ENCODE measurements around the gene LYRM4.

LYRM4 gene

DNA sequence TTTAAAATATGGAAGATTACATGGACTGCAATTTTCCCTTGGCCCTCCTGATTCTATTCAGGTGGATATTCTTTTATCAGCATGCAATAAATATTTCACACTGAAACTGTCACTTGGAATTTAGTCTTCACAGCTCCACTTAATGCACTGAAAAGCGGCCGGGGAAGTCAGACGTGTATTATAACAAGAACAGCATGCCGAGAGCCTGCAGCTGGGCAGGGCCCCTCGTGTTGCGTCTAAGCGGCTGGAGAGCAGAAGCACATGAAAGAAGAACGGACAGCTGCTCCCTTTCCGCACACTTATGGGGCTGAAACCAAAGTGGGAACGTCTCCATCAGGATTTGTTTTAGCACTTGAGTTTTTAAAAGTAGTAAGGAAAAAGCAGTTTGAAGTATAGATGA is 57.2 kb downstream of the LYRM4 start:
- no peak for DNase-seq

DNA sequence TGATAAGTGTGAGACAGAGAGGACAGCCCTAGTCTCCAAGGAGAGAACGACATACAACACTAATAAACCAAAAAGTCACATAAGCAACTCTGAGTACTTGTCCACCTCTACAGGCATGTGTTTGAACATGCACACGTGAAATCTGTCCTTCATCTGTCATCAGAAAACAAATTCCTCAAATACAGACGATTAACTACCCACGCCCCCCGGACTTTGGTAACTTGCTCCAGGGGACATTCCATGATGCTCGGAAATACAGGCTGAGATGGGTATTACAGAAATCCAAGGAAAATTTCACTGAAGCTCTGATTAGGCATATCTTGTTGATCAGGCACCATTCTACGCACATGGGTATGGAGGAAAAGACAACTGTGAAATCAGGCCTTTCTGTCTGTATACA is 57.8 kb downstream of the LYRM4 start:
- no peak for DNase-seq

DNA sequence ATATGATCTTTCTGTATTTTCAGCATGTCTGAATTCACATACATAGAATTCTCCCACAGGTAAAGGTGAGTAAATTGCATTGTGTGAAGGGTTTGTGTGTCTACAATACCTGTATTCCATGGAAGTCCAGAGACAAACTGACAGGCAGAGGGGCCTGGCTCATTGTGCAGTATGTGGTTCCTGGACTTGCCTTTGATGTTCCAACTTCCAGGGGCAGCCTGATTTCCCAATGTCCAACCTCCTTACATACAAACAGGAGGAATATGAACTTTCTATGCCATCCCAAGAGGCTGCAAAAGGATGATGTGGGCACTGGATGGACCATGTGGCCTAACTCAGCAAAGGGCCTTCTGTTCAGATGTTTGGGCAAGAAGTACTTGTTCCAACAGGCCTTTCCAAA is 58.5 kb downstream of the LYRM4 start:
- DNase-seq, result no peak

DNA sequence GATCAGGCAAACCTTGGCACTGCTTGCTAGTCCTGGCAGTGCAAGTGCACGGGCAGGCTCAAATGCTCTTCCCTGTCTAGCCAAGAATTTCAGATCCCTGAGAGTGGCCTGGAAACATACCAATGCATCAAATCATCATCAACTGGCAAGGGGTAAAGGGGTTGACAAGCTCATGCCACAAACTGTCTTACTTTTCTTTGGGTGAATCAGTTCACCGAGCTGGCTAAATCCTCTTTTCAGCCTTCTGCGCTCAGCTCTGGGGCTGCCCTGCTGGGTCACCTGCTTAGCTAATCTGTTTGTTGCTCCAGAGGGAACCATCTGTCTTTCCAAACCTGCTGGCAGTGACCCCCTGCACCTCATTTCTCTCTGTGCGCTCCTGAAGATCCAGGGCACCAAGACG is 59.5 kb downstream of the LYRM4 start:
- DNase-seq, result no peak

DNA sequence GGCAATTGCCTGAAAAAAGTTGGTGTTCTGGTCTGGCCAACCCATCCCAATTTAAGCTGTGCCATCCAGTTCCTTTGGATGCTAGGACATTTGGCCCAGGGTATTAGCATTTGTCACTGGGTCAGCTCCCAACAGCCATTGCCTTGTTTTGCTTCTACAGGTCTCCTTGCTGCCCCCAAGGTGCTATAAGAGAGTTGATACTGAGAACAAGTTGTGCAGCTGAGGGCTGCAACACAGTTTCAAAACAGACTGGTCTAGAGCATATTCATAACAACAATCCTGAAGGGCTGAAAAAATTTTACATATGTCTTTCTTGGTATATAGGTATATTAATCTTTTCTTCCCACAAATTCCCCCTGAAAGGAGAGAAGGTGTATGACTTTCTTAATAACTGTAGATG is 61.0 kb downstream of the LYRM4 start:
- no peak for DNase-seq

DNA sequence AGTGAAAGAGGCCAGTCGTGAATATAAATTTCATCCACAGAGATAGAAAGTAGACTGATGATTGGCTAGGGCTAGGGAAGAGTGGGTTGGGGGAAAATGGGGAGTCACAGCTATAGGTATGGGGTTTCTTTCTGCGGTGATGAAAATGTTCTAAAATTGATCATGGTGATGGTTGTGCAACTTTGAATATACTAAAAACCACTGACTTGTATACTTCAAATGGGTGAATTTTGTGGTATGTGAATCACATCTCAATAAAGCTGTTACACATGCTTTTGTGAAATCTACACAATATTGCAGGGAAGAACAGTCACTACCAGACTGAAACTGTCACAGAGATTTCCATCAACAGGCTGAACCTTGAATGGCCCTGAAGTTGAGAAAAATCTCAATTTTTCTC is 61.5 kb downstream of the LYRM4 start:
- DNase-seq, result no peak

DNA sequence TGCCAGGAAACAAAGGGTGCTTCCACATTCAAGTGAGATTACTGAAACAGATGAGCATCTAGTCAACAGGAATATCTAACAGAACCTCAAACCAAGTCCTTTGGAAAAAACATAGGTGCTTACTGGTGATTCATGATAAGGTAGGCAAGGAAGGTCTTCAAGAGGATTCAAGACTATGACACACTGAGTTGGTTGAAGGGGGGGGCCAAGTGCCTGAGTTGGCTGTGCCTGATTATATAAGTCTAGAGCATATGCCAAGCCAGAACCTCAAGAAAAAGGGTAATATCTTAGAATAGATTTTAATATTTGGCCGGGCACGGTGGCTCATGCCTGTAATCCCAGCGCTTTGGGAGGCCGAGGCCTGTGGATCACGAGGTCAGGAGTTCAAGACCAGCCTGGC is 63.7 kb downstream of the LYRM4 start:
- DNase-seq, result no peak

DNA sequence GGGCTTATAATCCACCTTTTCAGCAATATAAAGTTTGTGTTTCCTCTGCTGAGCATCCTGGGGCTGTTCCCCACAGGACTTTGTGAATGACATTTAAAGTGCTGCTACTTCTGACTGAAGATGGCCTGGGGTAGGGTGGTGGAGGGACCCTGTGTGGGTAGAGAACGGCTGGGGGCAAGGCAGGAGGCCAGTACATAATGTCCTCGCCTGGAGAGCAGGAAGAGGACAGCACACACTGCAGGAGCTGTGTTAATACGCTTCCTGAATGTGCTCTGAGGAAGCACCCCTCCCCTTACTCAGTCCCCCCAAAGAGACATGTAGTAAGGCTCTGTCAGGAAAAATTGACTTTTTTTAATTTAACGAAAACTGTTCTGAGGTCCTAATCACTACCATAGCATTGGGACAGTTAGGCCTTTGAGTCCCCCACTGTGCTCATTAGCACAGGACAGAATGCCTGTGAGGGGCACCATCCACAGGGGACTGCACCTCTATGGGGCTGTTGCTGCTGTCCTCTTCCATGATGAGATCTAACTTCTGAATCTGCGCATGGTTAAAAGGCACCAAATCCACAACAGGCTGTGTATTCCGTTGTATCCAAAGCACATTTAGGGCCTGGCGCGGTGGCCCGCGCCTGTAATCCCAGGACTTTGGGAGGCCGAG is 68.5 kb downstream of the LYRM4 start:
- DNase-seq, result no peak

DNA sequence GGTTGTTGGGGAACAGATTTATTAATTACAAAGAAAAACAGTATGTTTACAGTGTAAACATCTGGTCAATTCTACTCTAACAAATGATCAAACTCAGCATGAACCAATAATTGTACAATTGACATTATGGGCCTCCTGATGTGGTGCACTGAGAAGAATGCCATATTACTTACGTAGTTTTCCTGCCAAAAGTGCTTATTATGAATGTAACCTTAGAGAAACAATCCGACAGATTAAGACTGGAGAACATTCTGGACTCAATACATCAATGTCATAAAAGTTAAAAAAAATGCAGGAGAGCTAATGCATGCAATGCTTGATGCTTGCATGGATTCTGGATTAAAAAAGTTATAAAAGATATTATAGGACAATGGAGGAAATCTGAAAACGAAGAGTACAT is 69.0 kb downstream of the LYRM4 start:
- DNase-seq, result no peak

DNA sequence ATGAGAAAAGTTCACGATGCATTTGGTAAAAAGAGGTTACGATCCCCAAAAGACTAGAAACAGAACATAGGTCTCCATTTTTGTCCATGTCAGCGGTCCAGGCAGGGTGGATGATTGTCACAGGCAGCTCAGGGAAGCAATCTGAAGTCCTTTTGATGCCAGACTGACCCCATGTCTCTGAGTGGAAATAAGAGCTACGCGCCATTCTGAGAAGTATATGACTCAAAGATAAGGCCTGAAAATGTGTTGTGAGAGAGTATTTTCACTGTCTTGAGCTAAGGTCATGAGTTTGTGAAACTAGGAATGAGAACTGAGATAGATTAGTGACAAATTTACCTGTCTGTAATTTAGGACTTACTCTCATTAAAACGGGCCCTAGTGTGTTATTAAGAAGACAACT is 69.5 kb downstream of the LYRM4 start:
- no peak for DNase-seq

DNA sequence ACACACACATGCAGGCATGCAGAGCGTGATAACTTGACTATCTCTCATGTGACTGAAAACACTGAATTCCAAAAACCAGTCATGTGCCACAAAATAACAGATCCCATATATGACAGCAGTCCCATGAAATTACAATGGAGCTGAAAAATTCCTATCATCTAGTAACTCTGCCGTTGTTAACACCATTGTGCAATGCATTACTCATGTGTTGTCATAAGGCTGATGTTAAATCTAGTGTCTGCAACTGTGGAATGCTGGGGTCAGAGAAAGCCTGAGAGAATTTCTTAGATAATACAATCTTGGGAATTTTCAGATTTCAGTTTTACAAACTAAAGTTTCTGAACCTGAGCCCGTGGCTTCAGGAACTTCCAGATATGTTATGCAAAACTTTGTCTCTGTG is 70.2 kb downstream of the LYRM4 start:
- DNase-seq, result no peak

DNA sequence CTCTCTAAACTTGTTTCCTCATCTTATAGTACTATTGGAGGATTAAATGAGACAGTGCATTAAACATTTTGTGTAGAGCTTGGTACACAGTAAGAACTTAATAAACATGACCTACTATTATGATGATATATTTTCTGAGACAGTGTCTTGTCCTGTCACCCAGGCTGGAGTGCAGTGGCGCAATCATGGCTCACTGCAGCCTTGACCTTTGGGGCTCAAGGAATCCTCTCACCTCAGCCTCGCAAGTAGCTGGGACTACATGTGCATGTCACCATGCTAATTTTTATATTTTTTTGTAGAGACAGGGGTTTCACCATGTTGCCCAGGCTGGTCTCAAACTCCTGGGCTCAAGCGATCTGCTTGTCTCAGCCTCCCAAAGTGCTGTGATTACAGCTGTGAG is 72.1 kb downstream of the LYRM4 start:
- DNase-seq, result no peak

DNA sequence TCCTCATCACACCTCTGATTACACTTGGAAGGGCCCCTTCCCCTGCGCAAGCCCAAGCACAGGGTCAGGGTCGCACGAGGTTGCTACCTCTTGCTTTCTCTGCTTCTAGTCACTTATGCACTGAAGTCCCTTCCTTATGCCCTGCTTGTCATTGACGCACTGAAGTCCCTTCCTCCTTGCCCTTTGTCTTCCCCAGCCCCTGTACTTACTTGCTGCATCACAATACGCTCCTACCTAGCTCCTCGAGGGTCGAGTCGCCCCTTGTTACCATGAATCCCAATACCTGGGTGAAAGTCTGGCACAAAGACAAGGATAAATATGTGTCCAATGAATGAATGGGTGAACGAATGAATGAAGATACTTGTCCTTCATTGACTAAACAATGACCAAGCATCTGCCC is 75.9 kb downstream of the LYRM4 start:
- DNase-seq, result no peak

DNA sequence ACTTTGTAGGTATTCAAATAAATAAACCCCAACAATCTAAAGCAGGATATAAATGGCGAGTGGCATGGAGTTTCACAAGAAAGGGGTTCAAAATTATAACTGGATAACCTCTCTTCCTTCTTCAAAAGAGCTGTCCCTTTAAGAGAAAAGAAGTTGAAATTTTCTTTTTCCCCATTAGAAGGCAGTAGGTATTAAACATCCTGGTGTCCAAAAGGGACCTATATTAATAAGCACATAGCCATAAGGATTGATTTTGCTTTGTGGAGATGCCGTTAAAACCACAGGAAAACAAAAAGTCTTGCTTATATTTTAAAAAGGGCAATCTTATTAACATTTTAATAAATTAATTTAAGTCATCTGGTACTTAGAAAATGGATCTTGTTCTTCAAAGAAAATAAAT is 76.5 kb downstream of the LYRM4 start:
- no peak for DNase-seq

DNA sequence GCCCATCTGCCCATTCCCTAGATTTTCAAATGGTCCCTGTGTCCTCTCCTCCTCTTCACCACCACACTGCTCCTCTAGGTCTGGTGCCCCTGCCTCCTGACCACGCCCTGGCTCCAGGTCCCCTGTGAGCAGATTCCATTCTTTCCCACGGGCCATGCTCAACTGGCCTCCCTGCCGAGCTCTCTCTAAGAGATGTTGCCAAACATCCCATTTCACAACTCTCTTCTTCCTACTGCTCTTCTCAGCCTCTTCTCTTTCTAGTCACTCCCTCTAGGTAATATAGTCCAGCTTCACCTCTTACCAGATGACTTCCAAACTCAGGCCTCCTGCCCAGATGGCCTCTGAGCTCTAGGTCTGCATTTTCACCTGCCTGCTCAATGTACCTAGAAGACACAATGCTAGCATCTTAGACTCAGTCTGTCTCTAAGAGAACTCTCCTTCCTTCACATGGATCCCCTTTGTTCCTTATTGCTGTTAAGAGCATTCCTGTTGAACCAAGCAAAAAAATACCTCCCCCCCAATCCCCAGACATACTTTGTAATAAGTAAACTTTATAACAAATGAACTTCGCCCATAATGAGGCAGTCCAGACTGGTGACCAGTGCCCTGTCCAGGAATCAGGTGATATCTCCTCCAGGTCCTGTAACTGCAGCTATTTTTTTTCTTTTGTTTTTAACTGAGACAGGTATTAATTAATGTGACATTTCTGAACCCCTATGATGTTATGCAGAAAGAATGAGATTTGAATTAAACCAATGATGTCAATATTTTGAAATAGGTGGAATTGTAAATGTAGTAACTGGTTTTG is 79.0 kb downstream of the LYRM4 start:
- no peak for DNase-seq

DNA sequence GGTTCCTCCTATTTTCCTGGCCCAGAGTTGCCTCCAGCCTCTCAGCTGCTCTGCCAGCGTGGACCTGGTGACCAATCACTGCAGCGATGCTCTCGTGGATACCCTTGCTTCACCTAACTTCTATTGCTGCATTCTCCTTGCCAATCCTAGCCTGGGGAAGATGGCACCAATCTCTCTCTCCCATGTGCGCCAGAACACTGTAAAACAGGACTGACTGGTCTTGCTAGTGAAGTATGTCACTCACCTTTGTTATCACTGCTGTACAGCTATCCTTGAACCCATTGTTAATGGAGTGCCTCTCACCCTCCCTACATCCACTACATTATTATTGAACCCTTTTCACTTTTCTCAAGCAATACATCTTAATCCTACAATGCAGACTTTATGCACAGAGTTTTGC is 80.1 kb downstream of the LYRM4 start:
- DNase-seq, result no peak

DNA sequence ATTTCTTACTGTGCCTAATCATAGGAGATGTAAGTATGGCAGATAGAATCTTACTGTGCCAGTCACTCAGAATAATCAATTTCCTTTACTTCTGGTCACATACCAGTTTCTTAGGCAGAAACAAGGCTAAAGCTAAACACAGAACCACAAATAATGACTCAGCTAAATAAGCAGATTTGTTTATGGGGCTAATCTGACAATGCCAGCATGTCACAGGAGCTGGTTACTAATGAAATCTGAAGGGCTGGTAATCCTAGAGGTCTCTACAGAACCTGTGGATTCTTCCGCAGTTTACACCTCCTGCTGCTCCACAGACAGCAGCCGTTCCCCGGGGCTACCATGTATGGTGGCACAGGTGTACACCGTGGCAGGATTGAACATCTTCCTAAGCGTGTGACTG is 80.8 kb downstream of the LYRM4 start:
- DNase-seq, result no peak

DNA sequence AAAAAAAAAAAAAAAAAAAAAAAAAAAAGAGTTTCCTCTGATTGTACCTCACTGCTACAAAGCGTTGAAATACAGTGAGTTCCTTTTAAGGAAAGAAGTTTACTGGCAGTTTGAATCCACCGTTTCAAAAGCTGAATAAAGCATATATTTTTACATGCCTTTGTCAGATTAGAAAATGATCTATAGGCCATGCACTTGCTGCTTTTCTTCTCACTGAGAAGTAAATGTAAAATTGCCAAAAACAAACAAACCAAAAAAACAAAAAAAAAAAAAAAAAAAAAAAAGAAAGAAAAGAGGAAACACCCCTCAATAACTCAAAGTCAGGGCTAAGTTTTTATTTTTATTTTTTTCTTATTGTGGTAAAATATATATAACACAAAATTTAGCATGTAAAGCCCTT is 81.9 kb downstream of the LYRM4 start:
- no peak for DNase-seq

DNA sequence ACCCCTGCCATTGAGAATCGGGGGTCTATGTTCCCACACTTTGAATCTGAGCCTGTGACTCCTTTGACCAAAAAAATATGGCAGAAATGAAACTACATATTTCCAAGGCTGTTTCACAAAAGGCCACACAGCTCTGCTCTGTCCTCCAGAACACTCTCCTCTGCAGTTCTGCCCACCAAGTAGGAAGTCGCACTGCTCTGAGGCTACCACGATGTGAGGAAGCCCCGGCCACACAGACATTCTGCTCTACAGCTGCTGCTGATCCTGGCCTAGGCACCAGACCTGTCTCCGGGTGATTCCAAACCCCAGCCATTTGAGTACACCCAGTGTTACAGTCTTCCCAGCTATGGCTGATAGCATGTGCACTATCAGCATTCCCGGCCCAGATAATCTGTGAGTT is 85.1 kb downstream of the LYRM4 start:
- no peak for DNase-seq

DNA sequence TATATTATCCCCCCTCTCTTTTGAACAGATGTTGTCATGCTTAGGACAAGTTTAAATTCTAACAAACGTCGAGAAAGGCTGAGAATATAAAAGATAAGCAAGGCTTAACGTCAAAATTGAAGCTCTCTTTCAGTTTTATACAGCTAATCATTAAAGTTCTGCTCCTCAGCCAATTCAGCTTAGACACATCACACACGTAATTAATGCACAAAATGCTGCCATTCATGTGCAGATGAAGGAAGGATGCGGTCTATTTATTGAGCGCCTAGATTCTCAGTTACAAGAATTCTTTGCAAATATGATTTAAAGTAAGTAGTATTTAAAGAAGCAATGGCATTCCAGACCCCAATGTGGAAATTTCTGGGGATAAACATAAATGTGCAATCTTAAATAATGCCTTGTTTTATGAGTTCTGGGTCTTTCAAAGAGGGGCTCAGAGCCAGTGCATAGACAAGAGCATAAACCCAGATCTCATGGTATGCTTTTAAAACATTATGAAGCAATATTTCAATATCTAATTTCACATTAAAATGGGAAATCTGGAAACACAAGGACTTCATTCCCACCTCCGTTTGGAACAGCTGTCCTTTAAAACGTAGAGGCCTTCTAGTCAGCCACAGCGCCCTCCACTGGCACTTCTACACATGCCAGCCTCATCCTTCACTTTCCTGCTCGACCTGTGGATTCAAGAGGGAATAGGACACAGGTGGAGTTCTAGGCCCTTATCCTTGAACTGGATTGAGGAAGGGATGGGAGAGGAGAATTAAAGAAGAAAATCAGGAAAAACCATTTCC is 85.8 kb downstream of the LYRM4 start:
- DNase-seq, result no peak

DNA sequence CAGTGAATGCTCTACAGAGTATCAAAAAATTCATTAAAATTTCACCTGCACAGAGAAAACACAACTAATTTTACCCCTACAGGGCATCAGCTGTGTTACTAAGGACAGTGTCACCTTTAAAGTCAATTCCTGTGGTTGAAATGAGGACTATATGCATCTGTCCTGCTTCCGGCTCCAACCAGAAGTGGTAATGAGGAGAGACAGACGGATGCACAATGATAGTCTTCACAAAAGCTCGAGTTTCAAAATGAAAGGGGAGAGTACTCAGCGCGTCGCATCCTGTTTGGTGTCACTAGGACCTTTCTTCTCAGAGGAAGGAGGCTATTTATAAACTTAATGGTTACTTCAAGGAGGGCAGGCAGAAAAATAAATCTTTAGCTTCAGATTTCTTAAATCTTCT is 86.5 kb downstream of the LYRM4 start:
- peak in 2 of 4 experiments; percentile 2 to 16 for DNase-seq

DNA sequence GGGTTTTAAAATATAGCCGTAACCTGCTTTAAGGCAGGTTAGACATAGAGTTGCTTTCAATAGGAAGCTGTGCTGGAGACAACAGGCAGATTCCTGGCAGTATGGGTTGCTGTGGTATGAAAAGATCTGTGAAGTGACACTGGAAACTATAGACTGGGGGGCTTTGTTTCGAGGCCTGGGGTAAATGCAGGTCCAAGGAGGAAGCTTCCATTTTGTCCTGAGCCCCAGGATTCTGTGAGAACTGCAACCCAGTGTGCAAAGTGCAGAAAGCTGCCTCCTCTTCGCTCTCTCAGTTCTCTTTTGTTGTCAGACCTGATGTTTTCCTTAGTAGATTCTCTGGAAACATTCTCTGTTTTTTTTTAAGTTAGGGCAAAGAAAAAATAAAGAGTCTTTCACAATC is 86.9 kb downstream of the LYRM4 start:
- DNase-seq, result no peak

DNA sequence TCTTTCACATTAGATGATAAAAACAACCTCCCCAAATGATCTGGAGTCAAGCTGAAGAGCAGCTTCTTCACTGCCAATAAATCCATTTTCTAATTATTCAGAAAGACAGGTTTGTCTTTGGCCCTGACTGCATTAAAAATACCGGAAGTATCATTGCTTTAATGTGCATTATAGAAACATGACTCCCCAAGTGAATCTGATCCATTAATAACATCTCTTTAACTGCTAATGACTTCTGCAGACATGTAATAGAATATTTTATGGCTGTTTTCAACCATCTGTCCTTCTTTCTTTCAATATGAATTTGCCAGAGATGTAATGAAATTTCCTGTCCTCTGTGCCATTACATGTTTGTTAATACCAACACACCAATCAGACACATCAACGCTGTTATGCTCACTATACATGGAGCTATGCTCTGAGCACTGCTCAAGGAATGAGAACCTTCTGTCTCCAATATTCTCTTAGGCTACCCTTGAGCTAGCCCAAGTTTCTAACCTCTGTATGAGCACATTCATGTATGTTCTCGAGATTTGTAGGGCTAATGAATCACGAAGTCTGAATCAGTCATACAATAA is 87.8 kb downstream of the LYRM4 start:
- no peak for DNase-seq

Measured in activated CD4-positive, CD25-positive, alpha-beta regulatory T cell (primary cell).